ENCODE results near the gene SBF2.

Gene SBF2

DNA sequence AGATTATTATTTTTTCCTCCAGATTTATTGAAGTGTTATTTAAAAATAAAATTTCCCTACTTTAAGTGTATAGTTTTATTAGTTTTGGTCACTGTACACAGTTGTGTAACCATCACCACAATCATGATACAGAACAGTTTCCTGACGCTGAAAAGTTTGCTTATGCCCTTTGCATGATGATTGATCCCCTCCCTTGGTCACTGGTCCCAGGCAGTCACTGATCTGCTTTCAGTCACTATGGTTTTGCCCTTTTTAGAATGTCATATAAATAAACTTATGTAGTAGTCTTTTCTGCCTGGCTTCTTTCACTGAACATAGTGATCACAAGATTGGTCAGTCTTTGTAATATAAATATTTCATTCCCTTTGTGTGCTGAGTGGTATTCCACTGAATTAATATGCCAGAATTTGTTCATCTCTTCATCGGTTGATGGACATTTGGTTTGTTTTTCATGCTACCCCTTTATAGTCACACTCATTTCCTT lies 489.6 kb downstream of the SBF2 start:
- TF ChIP-seq, protein P1, sequence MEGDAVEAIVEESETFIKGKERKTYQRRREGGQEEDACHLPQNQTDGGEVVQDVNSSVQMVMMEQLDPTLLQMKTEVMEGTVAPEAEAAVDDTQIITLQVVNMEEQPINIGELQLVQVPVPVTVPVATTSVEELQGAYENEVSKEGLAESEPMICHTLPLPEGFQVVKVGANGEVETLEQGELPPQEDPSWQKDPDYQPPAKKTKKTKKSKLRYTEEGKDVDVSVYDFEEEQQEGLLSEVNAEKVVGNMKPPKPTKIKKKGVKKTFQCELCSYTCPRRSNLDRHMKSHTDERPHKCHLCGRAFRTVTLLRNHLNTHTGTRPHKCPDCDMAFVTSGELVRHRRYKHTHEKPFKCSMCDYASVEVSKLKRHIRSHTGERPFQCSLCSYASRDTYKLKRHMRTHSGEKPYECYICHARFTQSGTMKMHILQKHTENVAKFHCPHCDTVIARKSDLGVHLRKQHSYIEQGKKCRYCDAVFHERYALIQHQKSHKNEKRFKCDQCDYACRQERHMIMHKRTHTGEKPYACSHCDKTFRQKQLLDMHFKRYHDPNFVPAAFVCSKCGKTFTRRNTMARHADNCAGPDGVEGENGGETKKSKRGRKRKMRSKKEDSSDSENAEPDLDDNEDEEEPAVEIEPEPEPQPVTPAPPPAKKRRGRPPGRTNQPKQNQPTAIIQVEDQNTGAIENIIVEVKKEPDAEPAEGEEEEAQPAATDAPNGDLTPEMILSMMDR (IDR thresholded peaks at IDR 0.05; ENCODE audit: low read depth, low read length, missing control alignments), result no peak
- H3K4me3 ChIP-seq (ENCODE audit: low read depth, low read length), result no peak overlapping the region
- DNase-seq (ENCODE audit: low read depth), result no peak
- in situ Hi-C loops (cut with HindIII; ENCODE audit: low sequenced_read_pairs), result no loop called here

DNA sequence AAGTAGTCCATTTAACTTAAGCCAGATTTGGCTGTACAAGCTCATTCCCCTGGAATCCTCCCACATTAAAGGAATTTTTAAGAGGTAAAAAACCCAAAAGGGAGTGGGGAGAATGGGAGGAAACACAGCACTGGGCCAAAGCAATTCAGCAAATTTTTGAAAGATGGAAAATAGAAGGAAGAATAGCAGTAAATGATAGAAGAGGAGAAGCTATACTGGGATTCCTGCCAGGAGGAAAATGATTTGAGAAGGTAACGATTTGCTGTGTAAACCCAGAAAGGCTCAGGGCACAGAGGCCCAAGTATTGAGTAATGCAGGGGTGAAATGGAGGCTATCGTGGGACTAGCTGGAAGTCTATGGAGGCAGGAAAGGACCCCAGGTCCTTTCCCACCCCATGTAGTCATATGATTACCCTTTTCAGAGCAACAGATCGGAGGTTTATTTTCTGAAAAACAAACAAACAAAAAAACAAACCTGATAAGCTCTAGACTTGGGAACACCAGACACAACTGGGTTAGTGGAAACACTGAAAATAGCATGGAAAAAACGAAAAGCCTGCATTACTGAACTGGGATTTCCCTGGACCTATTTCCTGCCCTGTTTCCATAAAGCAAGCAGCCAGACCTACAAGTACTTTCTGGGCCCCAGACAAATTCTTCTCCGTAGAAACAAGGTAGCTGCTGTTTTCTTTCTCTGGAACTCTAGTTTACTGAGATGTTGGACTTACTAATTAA lies 490.2 kb downstream of the SBF2 start:
- DNase-seq (ENCODE audit: low read depth), result no peak
- in situ Hi-C loops (cut with HindIII; ENCODE audit: low sequenced_read_pairs), result no loop called here
- TF ChIP-seq, protein P1 (IDR thresholded peaks at IDR 0.05; ENCODE audit: low read depth, low read length, missing control alignments), result no peak
- H3K4me3 ChIP-seq (ENCODE audit: low read depth, low read length), result no peak overlapping the region

DNA sequence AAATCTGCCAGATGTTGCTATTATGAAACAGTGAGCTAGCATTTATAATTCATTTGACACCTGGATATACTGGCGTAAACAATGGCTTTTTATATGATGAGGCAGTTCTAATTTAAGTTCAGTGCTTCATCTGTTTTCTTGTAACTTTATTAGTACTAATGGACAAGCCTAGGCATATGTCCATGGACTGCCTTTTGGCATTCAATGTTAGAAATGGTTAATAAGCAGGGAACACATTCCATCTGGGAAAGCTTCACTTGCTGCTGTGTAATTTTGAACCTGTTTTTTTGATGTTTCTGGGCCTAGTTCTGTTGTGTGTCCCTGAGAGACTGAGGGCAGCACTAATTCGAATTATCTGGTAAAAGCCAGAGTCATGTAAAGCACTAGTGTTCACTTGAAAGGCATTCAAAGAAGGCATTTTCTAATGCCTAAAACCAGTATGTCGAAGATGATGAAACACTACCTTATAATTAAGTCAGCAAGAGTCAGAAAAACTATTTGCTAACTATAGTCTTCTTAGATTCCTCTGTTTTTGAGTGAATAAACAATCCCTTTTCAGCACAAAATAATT lies 491.6 kb downstream of the SBF2 start:
- TF ChIP-seq, protein P1 (IDR thresholded peaks at IDR 0.05; ENCODE audit: low read depth, low read length, missing control alignments), result no peak
- in situ Hi-C loops (cut with HindIII; ENCODE audit: low sequenced_read_pairs), result no loop called here
- DNase-seq (ENCODE audit: low read depth), result peak; percentile 75
- no peak overlapping the region for H3K4me3 ChIP-seq (ENCODE audit: low read depth, low read length)

DNA sequence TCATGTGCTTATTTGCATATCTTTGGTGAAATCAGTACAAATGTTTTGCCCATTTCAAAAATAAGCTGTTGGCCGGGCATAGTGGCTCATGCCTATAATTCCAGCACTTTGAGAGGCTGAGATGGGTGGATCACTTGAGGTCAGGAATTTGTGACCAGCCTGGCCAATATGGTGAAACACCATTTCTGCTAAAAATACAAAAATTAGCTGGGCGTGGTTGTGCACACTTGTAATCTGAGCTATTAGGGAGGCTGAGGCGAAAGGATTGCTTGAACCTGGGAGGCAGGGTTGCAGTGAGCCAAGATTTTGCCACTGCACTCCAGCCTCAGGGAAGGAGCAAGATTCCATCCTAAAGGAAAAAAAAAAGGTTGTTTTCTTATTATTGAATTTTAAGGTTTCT lies 494.1 kb downstream of the SBF2 start:
- in situ Hi-C loops (cut with HindIII; ENCODE audit: low sequenced_read_pairs), result no loop called here
- TF ChIP-seq, protein P1 (IDR thresholded peaks at IDR 0.05; ENCODE audit: low read depth, low read length, missing control alignments), result no peak
- DNase-seq (ENCODE audit: low read depth), result no peak
- no peak overlapping the region for H3K4me3 ChIP-seq (ENCODE audit: low read depth, low read length)

DNA sequence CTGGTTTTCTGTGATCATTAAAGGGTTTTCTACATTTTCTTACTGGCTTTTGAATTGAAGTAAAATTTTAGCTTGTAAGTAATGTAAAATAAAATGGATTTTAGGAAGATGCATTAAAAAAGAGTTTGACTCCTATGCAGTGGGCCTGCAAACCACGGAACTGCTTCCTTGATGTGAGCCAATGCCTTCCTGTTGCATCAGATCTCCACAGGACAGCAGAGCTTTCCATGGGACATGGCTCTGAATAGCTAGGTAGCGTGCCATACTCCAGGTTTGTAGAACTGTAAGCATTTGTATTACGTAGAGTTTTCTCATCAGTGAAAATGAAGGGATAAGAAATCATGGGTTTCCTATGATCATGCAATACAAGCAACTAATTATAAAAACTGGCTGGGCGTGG lies 496.7 kb downstream of the SBF2 start:
- DNase-seq (ENCODE audit: low read depth), result no peak
- no peak overlapping the region for H3K4me3 ChIP-seq (ENCODE audit: low read depth, low read length)
- TF ChIP-seq, protein P1 (IDR thresholded peaks at IDR 0.05; ENCODE audit: low read depth, low read length, missing control alignments), result no peak
- in situ Hi-C loops (cut with HindIII; ENCODE audit: low sequenced_read_pairs), result no loop called here

DNA sequence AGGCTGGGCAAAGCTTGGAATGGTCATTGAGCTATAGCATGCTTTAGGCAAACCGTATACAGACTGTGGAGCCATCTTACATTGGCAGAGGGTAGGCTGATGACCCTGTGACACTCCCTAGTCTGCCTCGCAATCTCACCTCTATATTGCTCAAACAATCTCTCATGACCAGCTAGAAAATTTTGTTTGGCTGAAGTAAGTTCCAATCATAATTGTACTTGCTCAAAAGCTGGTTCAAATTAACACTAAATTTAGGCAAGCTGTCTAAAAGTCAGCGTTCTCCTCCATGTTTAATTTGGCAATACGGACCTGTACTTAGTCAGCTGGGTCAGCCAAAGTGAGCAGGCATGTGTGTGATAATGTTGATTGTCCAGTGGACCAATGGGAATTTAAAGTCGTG lies 497.2 kb downstream of the SBF2 start:
- no peak for DNase-seq (ENCODE audit: low read depth)
- TF ChIP-seq, protein P1 (IDR thresholded peaks at IDR 0.05; ENCODE audit: low read depth, low read length, missing control alignments), result no peak
- H3K4me3 ChIP-seq (ENCODE audit: low read depth, low read length), result no peak overlapping the region
- in situ Hi-C loops (cut with HindIII; ENCODE audit: low sequenced_read_pairs), result no loop called here
